ENCODE measurements around the gene SMIM32. TPM values are rescaled to one million over a fixed set of nuclear protein-coding genes. Genes with fewer than 3 reads are reported as not detected.

The SMIM32 gene
- total RNA-seq, 1 donor from 2014 or later = not detected

DNA sequence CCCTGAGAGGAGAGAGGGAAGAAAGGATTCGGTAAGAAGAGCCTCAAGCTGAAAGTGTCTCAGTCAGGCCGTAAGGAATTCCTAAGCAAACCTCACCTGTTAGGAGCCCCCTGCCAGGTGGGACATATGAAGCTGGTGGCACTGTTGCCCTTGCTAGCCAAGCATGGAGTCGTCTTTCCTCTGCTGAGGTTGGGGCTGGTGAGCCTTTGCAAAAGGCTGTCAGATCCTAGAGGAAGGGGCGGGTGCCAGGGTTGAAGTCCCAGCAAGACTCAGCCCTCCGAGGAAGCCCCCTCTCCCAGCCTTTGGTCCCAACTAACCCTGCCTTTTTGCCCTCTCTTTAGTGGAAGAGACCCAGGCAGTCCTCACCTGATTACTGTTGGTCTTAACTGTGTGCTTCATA is 5.5 kb upstream of the SMIM32 start:
- H3K27ac ChIP-seq = no peak overlapping the region
- TF ChIP-seq, protein P1, sequence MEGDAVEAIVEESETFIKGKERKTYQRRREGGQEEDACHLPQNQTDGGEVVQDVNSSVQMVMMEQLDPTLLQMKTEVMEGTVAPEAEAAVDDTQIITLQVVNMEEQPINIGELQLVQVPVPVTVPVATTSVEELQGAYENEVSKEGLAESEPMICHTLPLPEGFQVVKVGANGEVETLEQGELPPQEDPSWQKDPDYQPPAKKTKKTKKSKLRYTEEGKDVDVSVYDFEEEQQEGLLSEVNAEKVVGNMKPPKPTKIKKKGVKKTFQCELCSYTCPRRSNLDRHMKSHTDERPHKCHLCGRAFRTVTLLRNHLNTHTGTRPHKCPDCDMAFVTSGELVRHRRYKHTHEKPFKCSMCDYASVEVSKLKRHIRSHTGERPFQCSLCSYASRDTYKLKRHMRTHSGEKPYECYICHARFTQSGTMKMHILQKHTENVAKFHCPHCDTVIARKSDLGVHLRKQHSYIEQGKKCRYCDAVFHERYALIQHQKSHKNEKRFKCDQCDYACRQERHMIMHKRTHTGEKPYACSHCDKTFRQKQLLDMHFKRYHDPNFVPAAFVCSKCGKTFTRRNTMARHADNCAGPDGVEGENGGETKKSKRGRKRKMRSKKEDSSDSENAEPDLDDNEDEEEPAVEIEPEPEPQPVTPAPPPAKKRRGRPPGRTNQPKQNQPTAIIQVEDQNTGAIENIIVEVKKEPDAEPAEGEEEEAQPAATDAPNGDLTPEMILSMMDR (IDR thresholded peaks at IDR 0.05) = no peak
- H3K27me3 ChIP-seq = no peaks in the 10 kb centered on the region
- intact Hi-C loops (cut with DNase I) = no loop called here
- H3K4me3 ChIP-seq = no peak overlapping the region
- DNase-seq (ENCODE audit: low spot score in 2 of 2) = peak in 1 of 2 donors; percentile 33
- no peaks in the 10 kb centered on the region for H3K4me1 ChIP-seq
- no peaks in the 10 kb centered on the region for H3K9me3 ChIP-seq
- no peaks in the 10 kb centered on the region for H3K36me3 ChIP-seq

DNA sequence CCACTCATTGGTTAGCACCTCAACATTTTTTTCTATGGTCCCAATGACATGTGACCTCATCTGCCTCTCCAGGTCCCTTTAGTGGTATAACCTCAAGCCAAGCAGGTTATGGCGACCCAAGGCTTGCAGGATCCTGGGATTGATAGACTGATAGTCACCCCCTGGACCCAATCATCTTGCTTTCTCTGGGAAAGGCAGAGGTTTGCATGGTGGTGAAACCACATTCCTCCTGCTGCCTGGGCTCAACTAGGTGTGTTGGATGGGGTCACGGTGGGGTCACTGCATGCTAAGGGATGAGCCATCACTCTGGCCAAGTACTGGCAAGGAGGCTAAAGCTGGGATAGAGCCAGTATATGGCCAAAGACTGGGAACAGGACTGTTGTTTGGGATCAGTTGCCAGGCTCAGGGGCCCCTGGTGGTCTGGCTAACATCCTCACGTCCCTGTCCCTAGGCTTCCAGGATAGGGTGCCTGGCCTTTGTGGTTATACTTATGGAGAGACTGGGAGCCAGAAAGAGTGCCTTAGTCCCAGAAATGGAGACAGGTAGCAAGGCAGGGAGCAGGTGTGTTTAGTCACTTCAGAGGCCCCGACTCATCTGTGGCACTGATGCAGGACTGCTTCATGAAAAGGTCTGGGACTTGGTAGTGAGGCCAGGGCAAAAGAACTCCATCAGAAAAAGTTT is 4.6 kb upstream of the SMIM32 start:
- DNase-seq (ENCODE audit: low spot score in 2 of 2) = peak in 1 of 2 donors; percentile 40
- Histone ChIP-seq H3K27ac (no peak overlapping the region), H3K9me3 (no peaks in the 10 kb centered on the region), H3K36me3 (no peaks in the 10 kb centered on the region), H3K27me3 (no peaks in the 10 kb centered on the region), H3K4me1 (peaks cover 0 to 5% of the 10 kb centered on the region in 2 donors), H3K4me3 (no peak overlapping the region)
- TF ChIP-seq, protein P1 (IDR thresholded peaks at IDR 0.05) = no peak
- intact Hi-C loops (cut with DNase I) = no loop called here

DNA sequence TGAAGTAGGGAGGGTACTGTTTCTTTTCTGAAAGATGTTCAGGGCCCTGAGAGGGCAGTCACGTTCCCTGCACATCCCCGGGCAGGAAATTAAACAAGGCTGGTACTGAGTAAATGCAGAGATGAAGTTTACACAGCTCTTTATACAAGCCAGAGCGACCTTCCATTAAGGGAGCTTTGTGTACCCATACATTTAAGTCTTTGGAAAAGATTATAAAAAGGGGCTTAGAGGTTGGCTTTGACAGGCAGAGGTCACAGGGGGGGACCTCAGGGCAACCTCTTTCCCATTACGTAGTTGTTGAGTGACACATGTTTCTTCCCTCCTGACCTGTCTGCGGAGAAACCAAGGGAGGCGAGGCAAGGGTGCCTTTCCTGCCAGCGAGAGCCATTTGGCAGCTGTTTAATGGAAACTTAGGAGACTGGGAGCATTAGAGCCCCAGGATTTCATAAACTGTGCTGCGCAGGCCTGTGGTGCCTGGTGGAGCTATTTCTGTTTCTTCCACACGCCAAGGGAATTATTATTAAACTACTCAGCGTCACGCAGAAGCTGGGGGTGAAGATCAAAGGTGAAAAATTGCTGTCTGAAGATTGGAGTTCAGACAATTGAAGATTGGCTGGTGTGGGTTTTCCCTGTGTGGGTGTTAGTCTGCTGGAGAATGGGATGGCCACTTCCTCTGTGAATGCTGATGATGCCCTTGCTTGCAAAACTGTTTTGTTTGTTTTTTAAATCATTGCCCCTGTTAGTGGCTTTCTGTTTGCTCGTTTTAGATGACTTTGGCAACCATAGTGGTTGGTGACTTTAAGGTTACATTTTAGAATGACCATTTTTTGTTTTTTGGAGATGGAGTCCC is 3.2 kb upstream of the SMIM32 start:
- TF ChIP-seq, protein P1 (IDR thresholded peaks at IDR 0.05) = no peak
- Histone ChIP-seq H3K4me1 (peaks cover 0 to 8% of the 10 kb centered on the region in 2 donors), H3K27ac (no peak overlapping the region), H3K9me3 (no peaks in the 10 kb centered on the region), H3K36me3 (no peaks in the 10 kb centered on the region), H3K4me3 (no peak overlapping the region), H3K27me3 (no peaks in the 10 kb centered on the region)
- intact Hi-C loops (cut with DNase I) = no loop called here
- DNase-seq (ENCODE audit: low spot score in 2 of 2) = no peak

DNA sequence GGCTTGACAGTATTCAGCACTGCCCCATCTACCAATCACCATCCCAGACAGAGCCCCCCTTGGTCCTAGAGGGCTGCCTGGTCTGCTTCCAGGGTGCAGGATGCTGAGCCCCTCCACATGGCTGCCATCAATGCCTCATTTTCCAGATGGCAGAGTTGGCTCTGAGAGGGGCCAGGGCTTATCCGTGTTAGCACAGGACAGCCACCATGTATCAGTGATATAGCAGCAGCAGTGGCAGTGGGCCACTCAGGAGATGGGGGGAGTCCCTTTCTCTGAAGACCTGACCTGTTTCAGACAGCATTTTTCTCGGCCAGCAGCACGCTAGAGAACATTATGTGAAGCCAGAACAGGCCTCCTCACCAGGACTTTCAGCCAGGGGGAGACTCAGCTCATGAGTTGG is 1.6 kb upstream of the SMIM32 start:
- Histone ChIP-seq H3K27me3 (no peaks in the 10 kb centered on the region), H3K4me3 (no peak overlapping the region), H3K4me1 (peaks cover 0 to 8% of the 10 kb centered on the region in 2 donors), H3K9me3 (no peaks in the 10 kb centered on the region), H3K36me3 (no peaks in the 10 kb centered on the region), H3K27ac (no peak overlapping the region)
- DNase-seq (ENCODE audit: low spot score in 2 of 2) = peak in 1 of 2 donors; percentile 50
- TF ChIP-seq, protein P1 (IDR thresholded peaks at IDR 0.05) = no peak
- intact Hi-C loops (cut with DNase I) = no loop called here

DNA sequence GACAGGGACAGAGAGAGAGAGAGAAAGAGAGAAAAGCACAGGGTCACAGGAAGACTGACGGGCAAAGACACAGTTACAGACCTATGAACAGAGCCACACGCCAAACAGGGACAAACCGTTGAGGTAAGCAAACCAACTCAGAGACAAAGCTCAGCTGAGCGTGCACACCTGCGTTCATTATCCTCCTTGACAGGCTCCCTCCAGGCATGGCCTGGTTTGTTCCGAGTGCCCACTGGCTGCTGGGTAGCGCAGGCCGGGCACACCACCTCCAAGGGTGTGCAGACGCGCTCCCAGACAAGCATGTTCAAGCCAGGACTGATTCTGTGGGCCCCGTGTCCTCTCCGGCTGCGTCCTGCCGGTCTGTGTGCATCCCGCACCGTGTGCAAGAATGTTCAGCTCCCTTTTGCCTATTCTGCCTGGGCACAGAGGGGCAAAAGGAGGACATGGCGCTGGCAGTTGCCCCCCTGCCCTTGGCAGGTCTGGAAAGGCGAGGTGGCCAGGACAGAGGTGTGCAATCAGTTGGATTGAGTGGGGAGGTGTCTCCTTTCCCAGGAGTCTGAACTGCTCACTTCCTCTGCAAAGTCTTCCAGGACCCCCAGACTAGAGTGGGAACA is 467 bp upstream of the SMIM32 start:
- Histone ChIP-seq H3K27ac (no peak overlapping the region), H3K27me3 (no peaks in the 10 kb centered on the region), H3K9me3 (no peaks in the 10 kb centered on the region), H3K4me1 (peaks cover 0 to 8% of the 10 kb centered on the region in 2 donors), H3K36me3 (peaks cover 0 to 5% of the 10 kb centered on the region in 2 donors), H3K4me3 (peak overlapping the region; percentile 43 to 59)
- TF ChIP-seq, protein P1 (IDR thresholded peaks at IDR 0.05) = no peak
- DNase-seq (ENCODE audit: low spot score in 2 of 2) = peak in 1 of 2 donors; percentile 31
- intact Hi-C loops (cut with DNase I) = no loop called here

Measured in ascending aorta (tissue), 2 donors.